Uterus (tissue), 4 donors: ENCODE measurements around the gene MFNG. TPM values are rescaled to one million over a fixed set of nuclear protein-coding genes. Genes with fewer than 3 reads are reported as not detected.

Experiments used
- DNase-seq, 2 donors: peaks; one replicate each; pipeline ENCODE4 v3.0.0-alpha.2; 2019 to 2020
- H3K27ac ChIP-seq, 2 donors: fragments of 200-600 bp; sonication (generic); 1 replicate in 1 of 2; 2 replicates in 1 of 2; pipeline ENCODE4 v1.5.1; 2016 to 2018
- H3K27me3 ChIP-seq, 2 donors: fragments of 200-600 bp; sonication (generic); one replicate each; pipeline ENCODE4 v1.5.1; 2018 to 2019; ENCODE audit warnings: control low read depth in 1 of 2
- H3K36me3 ChIP-seq, 2 donors: fragments of 200-600 bp; sonication (generic); one replicate each; pipeline ENCODE4 v1.5.1; 2019; ENCODE audit warnings: control low read depth in 1 of 2
- H3K4me1 ChIP-seq, 2 donors: fragments of 200-600 bp; sonication (generic); one replicate each; pipeline ENCODE4 v1.5.1; 2018 to 2019; ENCODE audit warnings: control low read depth in 1 of 2
- H3K4me3 ChIP-seq, 2 donors: fragments of 200-600 bp; sonication (generic); 1 replicate in 1 of 2; 2 replicates in 1 of 2; pipeline ENCODE4 v1.5.1; 2018 to 2019; ENCODE audit warnings: mild to moderate bottlenecking in 1 of 2
- H3K9me3 ChIP-seq, 2 donors: fragments of 200-600 bp; sonication (generic); one replicate each; pipeline ENCODE4 v1.5.1; 2019; ENCODE audit warnings: control low read depth in 1 of 2
- CTCF ChIP-seq, 4 experiments: fragments of 200-600 bp in 2 of 4; fragments of 450-650 bp in 2 of 4; sonication (generic) in 2 of 4; IDR thresholded peaks; one replicate each; pipeline ENCODE4 v1.5.1; 2016 to 2019; ENCODE audit warnings: antibody characterized with exemption in 4 of 4, mild to moderate bottlenecking in 2 of 4, moderate library complexity in 1 of 4
- POLR2A ChIP-seq, 2 donors: fragments of 450-650 bp; IDR thresholded peaks; one replicate each; pipeline ENCODE4 v1.6.1; 2016; ENCODE audit warnings: antibody characterized with exemption in 2 of 2, mild to moderate bottlenecking in 1 of 2, moderate library complexity in 1 of 2
- intact Hi-C: fragments of 100-400 bp; cut with DNase I; formaldehyde crosslinking; loops from one replicate; pipeline ENCODE4 v1.15.1; 2023; ENCODE audit warnings: low total_unique reads
- total RNA-seq, 4 donors: library from RNA; depleted of rRNA in 3 of 4; stranded (reverse); fragments of >200 nt in 3 of 4; gene quantifications; one replicate each; pipeline versions ENCODE4 v1.1.0 to v1.2.4, GENCODE V29; 2014 to 2023
- donor health status: DM: yes; HTN: yes; CAD: no.

The MFNG gene
- total RNA-seq, 4 donors from 2014 or later, result 7.6 to 71.2 (median 28.7) TPM

- intact Hi-C loops, result no loop called here
- H3K4me3 ChIP-seq, result no peak overlapping the region
- H3K9me3 ChIP-seq, result no peaks in the 10 kb centered on the region
- no peak overlapping the region for H3K27ac ChIP-seq
- H3K36me3 ChIP-seq, result no peaks in the 10 kb centered on the region
- peaks cover 0 to 5% of the 10 kb centered on the region in 2 donors for H3K4me1 ChIP-seq
- TF ChIP-seq CTCF (IDR thresholded peaks at IDR 0.05), result no peak
- TF ChIP-seq POLR2A (IDR thresholded peaks at IDR 0.05), result no peak
- peaks cover 0 to 6% of the 10 kb centered on the region in 2 donors for H3K27me3 ChIP-seq
- DNase-seq, result no peak
Measured at GRCh38 chr22:37421468-37421877, 64.7 kb downstream of the MFNG start.

- H3K27ac ChIP-seq, result no peak overlapping the region
- H3K4me1 ChIP-seq, result peaks cover 0 to 5% of the 10 kb centered on the region in 2 donors
- no peaks in the 10 kb centered on the region for H3K9me3 ChIP-seq
- no peak for DNase-seq
- intact Hi-C loops, result no loop called here
- no peak for TF ChIP-seq CTCF (IDR thresholded peaks at IDR 0.05)
- TF ChIP-seq POLR2A (IDR thresholded peaks at IDR 0.05), result no peak
- peaks cover 0 to 2% of the 10 kb centered on the region in 2 donors for H3K27me3 ChIP-seq
- H3K36me3 ChIP-seq, result no peaks in the 10 kb centered on the region
- no peak overlapping the region for H3K4me3 ChIP-seq
Measured at GRCh38 chr22:37420686-37421467, 65.3 kb downstream of the MFNG start.

GRCh38 chr22:37419969-37420685, 66.1 kb downstream of the MFNG start:
- Histone ChIP-seq H3K36me3 (no peaks in the 10 kb centered on the region), H3K9me3 (no peaks in the 10 kb centered on the region), H3K27ac (no peak overlapping the region), H3K4me3 (no peak overlapping the region), H3K4me1 (peaks cover 0 to 5% of the 10 kb centered on the region in 2 donors), H3K27me3 (peaks cover 0 to 2% of the 10 kb centered on the region in 2 donors)
- DNase-seq, result no peak
- TF ChIP-seq POLR2A (IDR thresholded peaks at IDR 0.05) (no peak), CTCF (IDR thresholded peaks at IDR 0.05) (no peak)
- intact Hi-C loops, result no loop called here

- no peak overlapping the region for H3K4me3 ChIP-seq
- no peaks in the 10 kb centered on the region for H3K36me3 ChIP-seq
- DNase-seq, result no peak
- no peaks in the 10 kb centered on the region for H3K9me3 ChIP-seq
- intact Hi-C loops, result no loop called here
- H3K27ac ChIP-seq, result no peak overlapping the region
- peaks cover 0 to 2% of the 10 kb centered on the region in 2 donors for H3K27me3 ChIP-seq
- H3K4me1 ChIP-seq, result peaks cover 0 to 5% of the 10 kb centered on the region in 2 donors
- TF ChIP-seq POLR2A (IDR thresholded peaks at IDR 0.05), result no peak
- no peak for TF ChIP-seq CTCF (IDR thresholded peaks at IDR 0.05)
Measured at GRCh38 chr22:37419370-37419968, 66.7 kb downstream of the MFNG start.

Other genes starting within 250 kb of the MFNG start
- gene RAC2, start 242.1 kb downstream of the MFNG start, total RNA-seq, result 1 to 10 TPM; 2.4 to 6.7 (median 4.5) TPM
- 10 to 100 TPM in 1 of 4 donors, 1 to 10 TPM in 3; 3.8 to 12.2 (median 5.9) TPM for gene CYTH4, start 203.9 kb downstream of the MFNG start, total RNA-seq
- under 1 TPM in 2 of 4 donors, not detected in 2; 0.30 to 0.76 TPM for gene ELFN2, start 58.9 kb downstream of the MFNG start, total RNA-seq
- 10 to 100 TPM in 2 of 4 donors, 1 to 10 TPM in 2; 4.6 to 23.4 (median 10.2) TPM for gene CARD10, start 33.0 kb upstream of the MFNG start, total RNA-seq
- 100 to 1,000 TPM in 1 of 4 donors, 10 to 100 TPM in 3; 10.6 to 101 (median 16.5) TPM for gene CDC42EP1, start 74.1 kb upstream of the MFNG start, total RNA-seq
- not detected for gene LGALS2, start 93.7 kb upstream of the MFNG start, total RNA-seq
- gene GGA1, start 122.5 kb upstream of the MFNG start, total RNA-seq, result 10 to 100 TPM; 16.7 to 78.0 (median 35.3) TPM
- gene SH3BP1, start 153.3 kb upstream of the MFNG start, total RNA-seq, result 10 to 100 TPM in 3 of 4 donors, 1 to 10 TPM in 1; 7.4 to 26.2 (median 14.2) TPM
- gene PDXP, start 172.3 kb upstream of the MFNG start, total RNA-seq, result 10 to 100 TPM in 1 of 4 donors, 1 to 10 TPM in 2, under 1 TPM in 1; 0.88 to 10.7 (median 3.7) TPM
- 1,000 to 10,000 TPM; 1,421 to 3,100 (median 2,146) TPM for gene LGALS1, start 189.3 kb upstream of the MFNG start, total RNA-seq
- gene NOL12, start 200.0 kb upstream of the MFNG start, total RNA-seq, result 10 to 100 TPM; 11.8 to 74.3 (median 20.9) TPM
- gene TRIOBP, start 210.7 kb upstream of the MFNG start, total RNA-seq, result 100 to 1,000 TPM in 3 of 4 donors, 10 to 100 TPM in 1; 56.2 to 177 (median 127) TPM